ENCODE measurements around the gene BARHL1. TPM values are rescaled to one million over a fixed set of nuclear protein-coding genes. Genes with fewer than 3 reads are reported as not detected.

Gene BARHL1
- total and polyA plus RNA-seq, 9 of the 15 experiments (the other 6 are each of a cell fraction or from before 2014, with no cell fraction given), result not detected

- 0% methylated on average over 4 of the region's 4 CpGs for WGBS (ENCODE audit: insufficient coverage, low coverage, missing lambda C conversion rate)
- no peak for FAIRE-seq
- BruUV-seq (replicated peaks), result no TSS peak
Measured at GRCh38 chr9:132562306-132562573, 20.2 kb upstream of the BARHL1 start.

GRCh38 chr9:132564526-132564925 is 17.9 kb upstream of the BARHL1 start:
- no TSS peak for BruUV-seq (replicated peaks)
- peak; percentile 56 for TF ChIP-seq CBX8 (IDR thresholded peaks at IDR 0.05; ENCODE audit: borderline replicate concordance, extremely low read depth, low read depth, low read length, poor library complexity, severe bottlenecking)
- TF ChIP-seq TCF15 (CRISPR knock-in tag; IDR thresholded peaks at IDR 0.05), result no peak
- TF ChIP-seq EP300 (IDR thresholded peaks at IDR 0.05; ENCODE audit: low read length), result no peak
- TF ChIP-seq MLLT1 (IDR thresholded peaks at IDR 0.05), result no peak

More at GRCh38 chr9:132562306-132562573, 20.2 kb upstream of the BARHL1 start:
- Histone ChIP-seq H2AFZ (ENCODE audit: low read depth, low read length) (no peak overlapping the region), H3K36me3 (ENCODE audit: control insufficient read depth, insufficient read depth, low read length) (no peaks in the 10 kb centered on the region), H3K9ac (ENCODE audit: insufficient read depth in 1 of 2, low read depth in 2 of 2, low read length in 2 of 2) (no peak overlapping the region), H3K4me3 (no peak overlapping the region), H3K27me3 (ENCODE audit: control insufficient read depth in 2 of 2, insufficient read depth in 2 of 2, low read length in 2 of 2) (peaks cover 41 to 67% of the 10 kb centered on the region in 2 experiments), H3K4me2 (ENCODE audit: insufficient read depth, low read length) (no peak overlapping the region), H4K20me1 (replicated peaks; ENCODE audit: control insufficient read depth, insufficient read depth, low read length) (0 out of 2 replicates have a peak, but pooled peaks cover 2% of the 10 kb centered on the region), H3K79me2 (ENCODE audit: control insufficient read depth, insufficient read depth, low read length) (no peaks in the 10 kb centered on the region), H3K27ac (ENCODE audit: extremely low read depth, low read depth, low read length) (no peak overlapping the region), H3K9me3 (replicated peaks; ENCODE audit: control insufficient read depth, insufficient read depth, low read depth, low read length) (no peaks in the 10 kb centered on the region; the same call in 1 of the 2 replicates), H3K9me1 (ENCODE audit: control insufficient read depth, insufficient read depth, low read length) (no peaks in the 10 kb centered on the region), H3K4me1 (replicated peaks in 1 of 2; ENCODE audit: control insufficient read depth in 2 of 2, insufficient read depth in 2 of 2, low read length in 2 of 2) (no peaks in the 10 kb centered on the region)
- ATAC-seq (no peak), DNase-seq (ENCODE audit: extremely low read depth in 1 of 4, low spot score in 3 of 4) (no peak)
- no peak for TF ChIP-seq TAF7 (tag; IDR thresholded peaks at IDR 0.05)
- no peak for TF ChIP-seq SMAD1 (IDR thresholded peaks at IDR 0.05; ENCODE audit: low read depth, low read length, partially characterized antibody)
- TF ChIP-seq PYGO2 (tag; IDR thresholded peaks at IDR 0.05), result no peak
- no peak for TF ChIP-seq ZNF133 (CRISPR knock-in tag; IDR thresholded peaks at IDR 0.05)
- TF ChIP-seq TBL1XR1 (IDR thresholded peaks at IDR 0.05; ENCODE audit: low read length in 2 of 2), result no peak
- no peak for TF ChIP-seq DDX20 (tag; IDR thresholded peaks at IDR 0.05; ENCODE audit: low read depth)
- no peak for TF ChIP-seq ZNF830 (CRISPR knock-in tag; IDR thresholded peaks at IDR 0.05)
- TF ChIP-seq ZNF277 (CRISPR knock-in tag; IDR thresholded peaks at IDR 0.05; ENCODE audit: borderline replicate concordance), result no peak
- in situ Hi-C loops (cut with MboI) (no loop called here), intact Hi-C loops (cut with micrococcal nuclease) (no loop called here)
- ChIA-PET CTCF (ENCODE audit: low intra/inter-chr PET ratio) (no interaction called here), POLR2A (no interaction called here)

More at GRCh38 chr9:132564526-132564925, 17.9 kb upstream of the BARHL1 start:
- no peak for DNase-seq (ENCODE audit: extremely low read depth in 1 of 4, low spot score in 3 of 4)
- H3K79me2 ChIP-seq (ENCODE audit: control insufficient read depth, insufficient read depth, low read length), result no peaks in the 10 kb centered on the region
- 0% methylated on average over 6 of the region's 6 CpGs for WGBS (ENCODE audit: insufficient coverage, low coverage, missing lambda C conversion rate)
- in situ Hi-C loops (cut with MboI) (no loop called here), intact Hi-C loops (cut with micrococcal nuclease) (no loop called here)
- no peak overlapping the region for H3K4me2 ChIP-seq (ENCODE audit: insufficient read depth, low read length)
- ChIA-PET CTCF (ENCODE audit: low intra/inter-chr PET ratio) (no interaction called here), POLR2A (interaction anchor here (0.8 to 1.4 kb wide), 3 partner anchors 12 to 57 kb away, joined by 3 to 4 read pairs (median 3); no protein-coding TSS in a partner anchor)
- no peak overlapping the region for H3K27ac ChIP-seq (ENCODE audit: extremely low read depth, low read depth, low read length)
- no peaks in the 10 kb centered on the region for H3K9me1 ChIP-seq (ENCODE audit: control insufficient read depth, insufficient read depth, low read length)
- H3K4me1 ChIP-seq (replicated peaks in 1 of 2; ENCODE audit: control insufficient read depth in 2 of 2, insufficient read depth in 2 of 2, low read length in 2 of 2), result no peaks in the 10 kb centered on the region
- ATAC-seq, result no peak
- H3K4me3 ChIP-seq, result no peak overlapping the region
- FAIRE-seq, result no peak
- H3K9me3 ChIP-seq (replicated peaks; ENCODE audit: control insufficient read depth, insufficient read depth, low read depth, low read length), result no peaks in the 10 kb centered on the region
- H4K20me1 ChIP-seq (replicated peaks; ENCODE audit: control insufficient read depth, insufficient read depth, low read length), result 0 out of 2 replicates have a peak, but pooled peaks cover 2% of the 10 kb centered on the region
- H3K27me3 ChIP-seq (ENCODE audit: control insufficient read depth in 2 of 2, insufficient read depth in 2 of 2, low read length in 2 of 2), result peaks cover 35 to 67% of the 10 kb centered on the region in 2 experiments
- no peak overlapping the region for H2AFZ ChIP-seq (ENCODE audit: low read depth, low read length)
- H3K9ac ChIP-seq (ENCODE audit: insufficient read depth in 1 of 2, low read depth in 2 of 2, low read length in 2 of 2), result no peak overlapping the region
- no peaks in the 10 kb centered on the region for H3K36me3 ChIP-seq (ENCODE audit: control insufficient read depth, insufficient read depth, low read length)

All from K562 (cell line).